Neural cell (in vitro differentiated cells): ENCODE measurements around the gene AGBL4. TPM values are rescaled to one million over a fixed set of nuclear protein-coding genes. Genes with fewer than 3 reads are reported as not detected.

Source experiments
- H2AFZ ChIP-seq: fragments of 200-600, 300-800 bp; sonication (generic), shearing (Covaris generic); 2 replicates; pipeline ENCODE4 v1.6.0; 2014; ENCODE audit warnings: low read depth, mild to moderate bottlenecking, antibody characterized with exemption, low read length, moderate library complexity
- H3F3A ChIP-seq: fragments of 200-600 bp; shearing (Covaris generic); 2 replicates; pipeline ENCODE4 v1.6.1; 2016; ENCODE audit warnings: mild to moderate bottlenecking, moderate library complexity, mixed read lengths, antibody characterized with exemption, low read length; ENCODE audit not compliant: insufficient read depth, poor library complexity, severe bottlenecking
- H3K27ac ChIP-seq: fragments of 200-600, 300-800 bp; sonication (generic), shearing (Covaris generic); 2 replicates; pipeline ENCODE4 v1.5.1; 2014; ENCODE audit warnings: mild to moderate bottlenecking, low read length, moderate library complexity
- H3K27me3 ChIP-seq: fragments of 300-800, 200-600 bp; sonication (generic), shearing (Covaris generic); 2 replicates; pipeline ENCODE4 v1.6.0; 2014; ENCODE audit warnings: mild to moderate bottlenecking, low read depth, low read length, moderate library complexity; ENCODE audit not compliant: insufficient read depth
- H3K36me3 ChIP-seq: fragments of 300-800, 200-600 bp; sonication (generic), shearing (Covaris generic); 2 replicates; pipeline ENCODE4 v1.5.1; 2014; ENCODE audit warnings: mild to moderate bottlenecking, antibody characterized with exemption, low read length, moderate library complexity; ENCODE audit not compliant: insufficient read depth
- H3K4me2 ChIP-seq: fragments of 300-800, 200-600 bp; sonication (generic), shearing (Covaris generic); 2 replicates; pipeline ENCODE4 v1.6.0; 2014; ENCODE audit warnings: mild to moderate bottlenecking, low read length
- H3K4me3 ChIP-seq: fragments of 300-800, 200-600 bp; sonication (generic), shearing (Covaris generic); 2 replicates; pipeline ENCODE4 v1.5.1; 2014; ENCODE audit warnings: mild to moderate bottlenecking, low read length, moderate library complexity
- H3K79me2 ChIP-seq: fragments of 200-600 bp; shearing (Covaris generic); replicated peaks from 2 replicates; pipeline ENCODE4 v1.6.0; 2014; ENCODE audit warnings: mild to moderate bottlenecking, low read length, moderate library complexity; ENCODE audit not compliant: insufficient read depth
- H3K9ac ChIP-seq: fragments of 300-800, 200-600 bp; sonication (generic), shearing (Covaris generic); 2 replicates; pipeline ENCODE4 v1.6.1; 2016; ENCODE audit warnings: mild to moderate bottlenecking, low read length, mixed read lengths
- H3K9me2 ChIP-seq: fragments of 200-600 bp; shearing (Covaris generic); 2 replicates; pipeline ENCODE4 v1.6.1; 2016; ENCODE audit warnings: mild to moderate bottlenecking, low read length, mixed read lengths; ENCODE audit not compliant: insufficient read depth
- H3K9me3 ChIP-seq: fragments of 200-600, 300-800 bp; sonication (generic), shearing (Covaris generic); 2 replicates; pipeline ENCODE4 v1.6.1; 2016; ENCODE audit warnings: mild to moderate bottlenecking, mixed run types, low read length, moderate library complexity, mixed read lengths
- H4K20me1 ChIP-seq: fragments of 200-600 bp; shearing (Covaris generic); 2 replicates; pipeline ENCODE4 v1.6.1; 2016; ENCODE audit warnings: mild to moderate bottlenecking, mixed run types; ENCODE audit not compliant: insufficient read depth
- CTCF ChIP-seq: fragments of 450-650 bp; IDR thresholded peaks from 2 replicates; pipeline ENCODE4 v1.5.1; 2014; ENCODE audit warnings: antibody characterized with exemption, mild to moderate bottlenecking, moderate library complexity; ENCODE audit not compliant: poor library complexity, severe bottlenecking
- EP300 ChIP-seq: fragments of 450-650 bp; conservative IDR thresholded peaks from 2 replicates; pipeline ENCODE4 v1.6.1; 2014; ENCODE audit warnings: antibody characterized with exemption, mild to moderate bottlenecking, moderate library complexity; ENCODE audit not compliant: poor library complexity, severe bottlenecking
- EZH2 ChIP-seq: fragments of 200-600, 300-800 bp; shearing (Covaris generic), sonication (generic); IDR thresholded peaks from 2 replicates; pipeline ENCODE4 v1.6.1; 2014; ENCODE audit warnings: antibody characterized with exemption, low read length, borderline replicate concordance, mild to moderate bottlenecking; ENCODE audit not compliant: insufficient read depth, poor library complexity, severe bottlenecking
- MXI1 ChIP-seq: fragments of 450-650 bp; conservative IDR thresholded peaks from 2 replicates; pipeline ENCODE4 v1.6.1; 2014; ENCODE audit warnings: antibody characterized with exemption, mild to moderate bottlenecking; ENCODE audit not compliant: poor library complexity, severe bottlenecking
- POLR2AphosphoS5 ChIP-seq: IDR thresholded peaks from 2 replicates; pipeline ENCODE4 v1.6.1; 2012
- RAD21 ChIP-seq: fragments of 450-650 bp; conservative IDR thresholded peaks from 2 replicates; pipeline ENCODE4 v1.6.1; 2014; ENCODE audit warnings: antibody characterized with exemption, mild to moderate bottlenecking, moderate library complexity
- REST ChIP-seq: IDR thresholded peaks from 2 replicates; pipeline ENCODE4 v1.6.1; 2012; ENCODE audit warnings: borderline replicate concordance
- SMC3 ChIP-seq: fragments of 450-650 bp; conservative IDR thresholded peaks from 2 replicates; pipeline ENCODE4 v1.6.1; 2014; ENCODE audit warnings: antibody characterized with exemption, mild to moderate bottlenecking, moderate library complexity; ENCODE audit not compliant: poor library complexity
- TAF1 ChIP-seq: IDR thresholded peaks from 2 replicates; pipeline ENCODE4 v1.6.1; 2012; ENCODE audit warnings: low read depth
- polyA plus RNA-seq: library from polyadenylated mRNA; depleted of rRNA; stranded (reverse); fragments of >200 nt; gene quantifications from 2 replicates; pipeline ENCODE4 v1.2.3, GENCODE V29; 2014

Gene AGBL4
- polyA plus RNA-seq, 1 donor from 2014 or later: 1.3 TPM

DNA sequence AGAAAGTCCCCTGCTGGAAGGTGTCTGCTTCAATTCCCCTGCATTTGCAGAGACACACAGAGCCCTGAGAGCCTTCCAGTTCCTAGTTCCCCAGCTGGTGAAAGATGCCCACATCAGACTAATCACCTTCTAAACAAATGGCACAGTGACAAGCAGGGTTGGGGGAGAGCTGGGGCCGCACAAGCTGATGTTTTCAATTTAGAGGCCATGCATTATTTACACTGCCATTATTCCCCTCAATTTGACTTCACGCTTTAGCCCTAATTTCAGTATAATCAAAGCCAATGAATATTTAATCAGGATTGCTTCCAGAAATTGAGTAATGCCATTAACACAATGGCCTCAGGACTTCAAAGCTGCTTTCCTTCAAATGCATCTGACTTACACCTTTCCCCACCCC is 1328.6 kb downstream of the AGBL4 start:
- H3K27ac ChIP-seq: no peak overlapping the region
- H2AFZ ChIP-seq: no peak overlapping the region
- no peaks in the 10 kb centered on the region for H3K27me3 ChIP-seq

GRCh38 chr1:48693674-48694320 is 1330.0 kb downstream of the AGBL4 start:
- no peak for TF ChIP-seq TAF1
- TF ChIP-seq MXI1: no peak
- no peak for TF ChIP-seq POLR2AphosphoS5
- no peak for TF ChIP-seq CTCF
- no peaks in the 10 kb centered on the region for H3K79me2 ChIP-seq
- H2AFZ ChIP-seq: no peak overlapping the region
- no peaks in the 10 kb centered on the region for H3K27me3 ChIP-seq
- no peaks in the 10 kb centered on the region for H3K9me3 ChIP-seq
- H3K4me2 ChIP-seq: no peak overlapping the region
- no peak overlapping the region for H3K9ac ChIP-seq
- no peaks in the 10 kb centered on the region for H3K36me3 ChIP-seq
- H3K27ac ChIP-seq: no peak overlapping the region
- no peaks in the 10 kb centered on the region for H3F3A ChIP-seq
- H3K4me3 ChIP-seq: no peak overlapping the region
- H3K9me2 ChIP-seq: no peaks in the 10 kb centered on the region
- H4K20me1 ChIP-seq: no peaks in the 10 kb centered on the region

More for the DNA sequence above, 1328.6 kb downstream of the AGBL4 start:
- H3K36me3 ChIP-seq: no peaks in the 10 kb centered on the region
- H3K9me2 ChIP-seq: no peaks in the 10 kb centered on the region
- H3K4me3 ChIP-seq: no peak overlapping the region
- H3K9me3 ChIP-seq: no peaks in the 10 kb centered on the region
- H3K79me2 ChIP-seq: no peaks in the 10 kb centered on the region
- H3F3A ChIP-seq: no peaks in the 10 kb centered on the region
- H3K4me2 ChIP-seq: no peak overlapping the region
- no peak for TF ChIP-seq CTCF
- TF ChIP-seq SMC3: no peak
- no peak for TF ChIP-seq EZH2
- no peak for TF ChIP-seq EP300
- TF ChIP-seq RAD21: no peak
- no peak for TF ChIP-seq TAF1
- no peak for TF ChIP-seq MXI1
- no peak for TF ChIP-seq REST
- TF ChIP-seq POLR2AphosphoS5: no peak
- H3K9ac ChIP-seq: no peak overlapping the region
- H4K20me1 ChIP-seq: no peaks in the 10 kb centered on the region
